WTC11 (cell line): Measurements from ENCODE around the gene DLG5. TPM values are rescaled to one million over a fixed set of nuclear protein-coding genes. Genes with fewer than 3 reads are reported as not detected.

Experiments
- CBFB ChIP-seq: sonication (generic); formaldehyde crosslinking; IDR thresholded peaks from 2 replicates; pipeline ENCODE4 v1.8.1; 2022; ENCODE audit warnings: mild to moderate bottlenecking, low read depth, missing genetic modification reagents
- CREB1 ChIP-seq: sonication (generic); formaldehyde crosslinking; IDR thresholded peaks from 2 replicates; pipeline ENCODE4 v1.8.0; 2023; ENCODE audit warnings: mild to moderate bottlenecking, missing genetic modification reagents
- ESRRA ChIP-seq: sonication (generic); formaldehyde crosslinking; IDR thresholded peaks from 2 replicates; pipeline ENCODE4 v1.8.1; 2022; ENCODE audit warnings: mild to moderate bottlenecking, missing genetic modification reagents, borderline replicate concordance
- HMGA2 ChIP-seq: fragments of 250-450 bp; sonication (Bioruptor Pico); IDR thresholded peaks from 2 replicates; pipeline ENCODE4 v1.4.0; 2021; ENCODE audit warnings: mild to moderate bottlenecking, moderate library complexity
- JUN ChIP-seq: sonication (generic); formaldehyde crosslinking; IDR thresholded peaks from 2 replicates; pipeline ENCODE4 v1.8.0; 2023; ENCODE audit warnings: mild to moderate bottlenecking, missing genetic modification reagents
- MXD4 ChIP-seq: fragments of 250-450 bp; sonication (Bioruptor Pico); IDR thresholded peaks from 2 replicates; pipeline ENCODE4 v1.8.0; 2021; ENCODE audit warnings: mild to moderate bottlenecking, moderate library complexity, borderline replicate concordance
- MYBL2 ChIP-seq: sonication (generic); formaldehyde crosslinking; IDR thresholded peaks from 2 replicates; pipeline ENCODE4 v1.8.1; 2023; ENCODE audit warnings: mild to moderate bottlenecking, moderate library complexity, missing genetic modification reagents
- NFE2L1 ChIP-seq: sonication (generic); formaldehyde crosslinking; IDR thresholded peaks from 2 replicates; pipeline ENCODE4 v1.8.1; 2023; ENCODE audit warnings: missing genetic modification reagents
- NR2C2 ChIP-seq: sonication (generic); formaldehyde crosslinking; IDR thresholded peaks from 2 replicates; pipeline ENCODE4 v1.8.0; 2022; ENCODE audit warnings: mild to moderate bottlenecking, missing genetic modification reagents
- RELA ChIP-seq: sonication (generic); formaldehyde crosslinking; IDR thresholded peaks from 2 replicates; pipeline ENCODE4 v1.8.1; 2022; ENCODE audit warnings: missing genetic modification reagents, mild to moderate bottlenecking, borderline replicate concordance
- SP1 ChIP-seq: sonication (generic); formaldehyde crosslinking; conservative IDR thresholded peaks from 2 replicates; pipeline ENCODE4 v1.8.1; 2022; ENCODE audit warnings: missing genetic modification reagents
- ZBTB21 ChIP-seq: sonication (generic); formaldehyde crosslinking; IDR thresholded peaks from 2 replicates; pipeline ENCODE4 v1.8.1; 2023; ENCODE audit warnings: mild to moderate bottlenecking, missing genetic modification reagents, borderline replicate concordance
- ZNF138 ChIP-seq: sonication (generic); formaldehyde crosslinking; conservative IDR thresholded peaks from 2 replicates; pipeline ENCODE4 v1.8.1; 2022; ENCODE audit warnings: mild to moderate bottlenecking, moderate library complexity, missing genetic modification reagents
- ZNF232 ChIP-seq: sonication (generic); formaldehyde crosslinking; IDR thresholded peaks from 2 replicates; pipeline ENCODE4 v1.8.0; 2022; ENCODE audit warnings: mild to moderate bottlenecking, missing genetic modification reagents
- ZNF416 ChIP-seq: fragments of 250-450 bp; sonication (Bioruptor Pico); IDR thresholded peaks from 2 replicates; pipeline ENCODE4 v1.9.0; 2021; ENCODE audit warnings: mild to moderate bottlenecking, inconsistent platforms
- ZNF423 ChIP-seq: fragments of 250-450 bp; sonication (Bioruptor Pico); IDR thresholded peaks from 2 replicates; pipeline ENCODE4 v2.1.2; 2022; ENCODE audit warnings: mild to moderate bottlenecking, moderate library complexity
- total RNA-seq: library from RNA; stranded (reverse); gene quantifications from 3 replicates; pipeline ENCODE4 v1.2.3, GENCODE V29; 2021
- TF ChIP-seq, protein P1 (sequence below): sonication (generic); formaldehyde crosslinking; IDR thresholded peaks from 2 replicates; pipeline ENCODE4 v1.8.1; 2022; ENCODE audit warnings: mild to moderate bottlenecking, missing genetic modification reagents, moderate library complexity, borderline replicate concordance
- TF ChIP-seq, protein P2 (sequence below): sonication (generic); formaldehyde crosslinking; IDR thresholded peaks from 2 replicates; pipeline ENCODE4 v1.8.0; 2022; ENCODE audit warnings: mild to moderate bottlenecking, missing genetic modification reagents
- TF ChIP-seq, protein P3 (sequence below): fragments of 250-450 bp; sonication (Bioruptor Pico); IDR thresholded peaks from 2 replicates; pipeline ENCODE4 v1.9.0; 2021; ENCODE audit warnings: mild to moderate bottlenecking
- TF ChIP-seq, protein P4 (sequence below): sonication (generic); formaldehyde crosslinking; IDR thresholded peaks from 2 replicates; pipeline ENCODE4 v1.8.0; 2023; ENCODE audit warnings: missing genetic modification reagents, mild to moderate bottlenecking, borderline replicate concordance
- TF ChIP-seq, protein P5 (sequence below): sonication (generic); formaldehyde crosslinking; conservative IDR thresholded peaks from 2 replicates; pipeline ENCODE4 v1.8.1; 2022; ENCODE audit warnings: mild to moderate bottlenecking, missing genetic modification reagents
- TF ChIP-seq, protein P6 (sequence below): fragments of 250-450 bp; sonication (Bioruptor Pico); IDR thresholded peaks from 2 replicates; pipeline ENCODE4 v1.9.0; 2021; ENCODE audit warnings: moderate library complexity, mild to moderate bottlenecking, inconsistent platforms, borderline replicate concordance
- TF ChIP-seq, protein P7 (sequence below): fragments of 250-450 bp; sonication (Bioruptor Pico); IDR thresholded peaks from 2 replicates; pipeline ENCODE4 v1.8.0; 2021; ENCODE audit warnings: mild to moderate bottlenecking
- TF ChIP-seq, protein P8 (sequence below): sonication (generic); formaldehyde crosslinking; IDR thresholded peaks from 2 replicates; pipeline ENCODE4 v1.8.1; 2022; ENCODE audit warnings: mild to moderate bottlenecking, moderate library complexity, missing genetic modification reagents

The DLG5 gene
- total RNA-seq, 1 experiment from 2014 or later: 65.5 TPM

DNA sequence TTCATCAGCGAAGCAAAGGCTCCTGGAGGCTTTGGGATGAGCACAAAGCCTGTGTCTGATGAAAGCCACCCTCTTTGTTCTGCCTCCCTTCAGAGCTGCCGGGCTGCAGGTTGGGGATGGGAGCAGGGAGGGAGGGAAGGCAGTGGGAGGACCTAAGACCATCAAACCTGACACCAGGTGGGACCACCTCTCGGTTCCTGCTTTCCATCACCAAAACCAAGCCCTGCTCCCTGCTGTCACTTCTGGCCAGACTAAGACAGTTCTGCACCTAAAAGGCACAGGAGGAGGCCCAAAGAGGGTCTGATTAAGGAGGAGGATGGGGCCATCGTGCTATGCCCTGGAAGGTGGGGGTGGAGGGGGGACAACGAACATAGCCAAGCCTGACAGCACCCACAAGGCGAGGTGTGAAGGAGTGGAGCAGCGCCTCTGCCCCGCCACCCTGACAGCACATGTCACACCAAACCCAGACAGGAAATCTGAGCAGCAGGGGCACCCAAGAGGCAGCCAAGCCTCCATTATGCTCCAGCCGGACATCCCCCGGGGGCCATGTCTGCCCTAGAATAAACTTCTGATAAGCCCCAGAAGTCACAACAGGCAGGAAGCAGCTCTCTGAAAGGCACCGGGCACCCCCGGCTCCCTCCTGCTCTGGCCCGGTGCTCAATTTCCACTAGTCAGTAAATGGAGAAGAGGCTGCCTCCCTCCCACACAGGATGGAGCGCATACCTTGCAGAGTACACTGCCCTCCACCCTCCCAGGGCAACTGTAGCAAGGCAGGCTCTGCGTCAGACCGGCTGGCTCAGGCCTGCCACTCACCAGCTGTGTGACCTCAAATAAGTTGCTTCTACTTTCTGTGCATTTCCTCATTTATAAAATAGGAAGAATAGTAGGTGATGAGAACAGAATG, 48.9 kb downstream of the DLG5 start (continued):
- TF ChIP-seq, protein P1, sequence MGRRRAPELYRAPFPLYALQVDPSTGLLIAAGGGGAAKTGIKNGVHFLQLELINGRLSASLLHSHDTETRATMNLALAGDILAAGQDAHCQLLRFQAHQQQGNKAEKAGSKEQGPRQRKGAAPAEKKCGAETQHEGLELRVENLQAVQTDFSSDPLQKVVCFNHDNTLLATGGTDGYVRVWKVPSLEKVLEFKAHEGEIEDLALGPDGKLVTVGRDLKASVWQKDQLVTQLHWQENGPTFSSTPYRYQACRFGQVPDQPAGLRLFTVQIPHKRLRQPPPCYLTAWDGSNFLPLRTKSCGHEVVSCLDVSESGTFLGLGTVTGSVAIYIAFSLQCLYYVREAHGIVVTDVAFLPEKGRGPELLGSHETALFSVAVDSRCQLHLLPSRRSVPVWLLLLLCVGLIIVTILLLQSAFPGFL (CRISPR knock-in tag): no peak
- TF ChIP-seq ZBTB21 (CRISPR knock-in tag): peak; percentile 46
- TF ChIP-seq HMGA2: no peak
- TF ChIP-seq NFE2L1 (CRISPR knock-in tag): peak; percentile 61; the same call in 1 of the 2 replicates
- TF ChIP-seq, protein P2, sequence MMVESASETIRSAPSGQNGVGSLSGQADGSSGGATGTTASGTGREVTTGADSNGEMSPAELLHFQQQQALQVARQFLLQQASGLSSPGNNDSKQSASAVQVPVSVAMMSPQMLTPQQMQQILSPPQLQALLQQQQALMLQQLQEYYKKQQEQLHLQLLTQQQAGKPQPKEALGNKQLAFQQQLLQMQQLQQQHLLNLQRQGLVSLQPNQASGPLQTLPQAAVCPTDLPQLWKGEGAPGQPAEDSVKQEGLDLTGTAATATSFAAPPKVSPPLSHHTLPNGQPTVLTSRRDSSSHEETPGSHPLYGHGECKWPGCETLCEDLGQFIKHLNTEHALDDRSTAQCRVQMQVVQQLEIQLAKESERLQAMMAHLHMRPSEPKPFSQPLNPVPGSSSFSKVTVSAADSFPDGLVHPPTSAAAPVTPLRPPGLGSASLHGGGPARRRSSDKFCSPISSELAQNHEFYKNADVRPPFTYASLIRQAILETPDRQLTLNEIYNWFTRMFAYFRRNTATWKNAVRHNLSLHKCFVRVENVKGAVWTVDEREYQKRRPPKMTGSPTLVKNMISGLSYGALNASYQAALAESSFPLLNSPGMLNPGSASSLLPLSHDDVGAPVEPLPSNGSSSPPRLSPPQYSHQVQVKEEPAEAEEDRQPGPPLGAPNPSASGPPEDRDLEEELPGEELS (CRISPR knock-in tag): peak; percentile 93
- TF ChIP-seq RELA: no peak
- TF ChIP-seq, protein P3, sequence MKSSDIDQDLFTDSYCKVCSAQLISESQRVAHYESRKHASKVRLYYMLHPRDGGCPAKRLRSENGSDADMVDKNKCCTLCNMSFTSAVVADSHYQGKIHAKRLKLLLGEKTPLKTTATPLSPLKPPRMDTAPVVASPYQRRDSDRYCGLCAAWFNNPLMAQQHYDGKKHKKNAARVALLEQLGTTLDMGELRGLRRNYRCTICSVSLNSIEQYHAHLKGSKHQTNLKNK: no peak
- no peak for TF ChIP-seq MXD4 (CRISPR knock-in tag)
- TF ChIP-seq, protein P4, sequence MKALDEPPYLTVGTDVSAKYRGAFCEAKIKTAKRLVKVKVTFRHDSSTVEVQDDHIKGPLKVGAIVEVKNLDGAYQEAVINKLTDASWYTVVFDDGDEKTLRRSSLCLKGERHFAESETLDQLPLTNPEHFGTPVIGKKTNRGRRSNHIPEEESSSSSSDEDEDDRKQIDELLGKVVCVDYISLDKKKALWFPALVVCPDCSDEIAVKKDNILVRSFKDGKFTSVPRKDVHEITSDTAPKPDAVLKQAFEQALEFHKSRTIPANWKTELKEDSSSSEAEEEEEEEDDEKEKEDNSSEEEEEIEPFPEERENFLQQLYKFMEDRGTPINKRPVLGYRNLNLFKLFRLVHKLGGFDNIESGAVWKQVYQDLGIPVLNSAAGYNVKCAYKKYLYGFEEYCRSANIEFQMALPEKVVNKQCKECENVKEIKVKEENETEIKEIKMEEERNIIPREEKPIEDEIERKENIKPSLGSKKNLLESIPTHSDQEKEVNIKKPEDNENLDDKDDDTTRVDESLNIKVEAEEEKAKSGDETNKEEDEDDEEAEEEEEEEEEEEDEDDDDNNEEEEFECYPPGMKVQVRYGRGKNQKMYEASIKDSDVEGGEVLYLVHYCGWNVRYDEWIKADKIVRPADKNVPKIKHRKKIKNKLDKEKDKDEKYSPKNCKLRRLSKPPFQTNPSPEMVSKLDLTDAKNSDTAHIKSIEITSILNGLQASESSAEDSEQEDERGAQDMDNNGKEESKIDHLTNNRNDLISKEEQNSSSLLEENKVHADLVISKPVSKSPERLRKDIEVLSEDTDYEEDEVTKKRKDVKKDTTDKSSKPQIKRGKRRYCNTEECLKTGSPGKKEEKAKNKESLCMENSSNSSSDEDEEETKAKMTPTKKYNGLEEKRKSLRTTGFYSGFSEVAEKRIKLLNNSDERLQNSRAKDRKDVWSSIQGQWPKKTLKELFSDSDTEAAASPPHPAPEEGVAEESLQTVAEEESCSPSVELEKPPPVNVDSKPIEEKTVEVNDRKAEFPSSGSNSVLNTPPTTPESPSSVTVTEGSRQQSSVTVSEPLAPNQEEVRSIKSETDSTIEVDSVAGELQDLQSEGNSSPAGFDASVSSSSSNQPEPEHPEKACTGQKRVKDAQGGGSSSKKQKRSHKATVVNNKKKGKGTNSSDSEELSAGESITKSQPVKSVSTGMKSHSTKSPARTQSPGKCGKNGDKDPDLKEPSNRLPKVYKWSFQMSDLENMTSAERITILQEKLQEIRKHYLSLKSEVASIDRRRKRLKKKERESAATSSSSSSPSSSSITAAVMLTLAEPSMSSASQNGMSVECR: no peak
- no peak for TF ChIP-seq ZNF416 (CRISPR knock-in tag)
- TF ChIP-seq ZNF138 (CRISPR knock-in tag): 0 out of 2 replicates have a peak, but pooled peaks have one; percentile 82
- TF ChIP-seq CBFB (CRISPR knock-in tag): 0 out of 2 replicates have a peak, but pooled peaks have one; percentile 15
- TF ChIP-seq SP1 (CRISPR knock-in tag): peak; percentile 47; the same call in 1 of the 2 replicates
- TF ChIP-seq ESRRA (CRISPR knock-in tag): no peak
- peak; percentile 93 for TF ChIP-seq ZNF423 (CRISPR knock-in tag)
- TF ChIP-seq NR2C2: no peak
- no peak for TF ChIP-seq CREB1 (CRISPR knock-in tag)
- TF ChIP-seq, protein P5, sequence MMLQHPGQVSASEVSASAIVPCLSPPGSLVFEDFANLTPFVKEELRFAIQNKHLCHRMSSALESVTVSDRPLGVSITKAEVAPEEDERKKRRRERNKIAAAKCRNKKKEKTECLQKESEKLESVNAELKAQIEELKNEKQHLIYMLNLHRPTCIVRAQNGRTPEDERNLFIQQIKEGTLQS (CRISPR knock-in tag): no peak
- 0 out of 2 replicates have a peak, but pooled peaks have one; percentile 49 for TF ChIP-seq MYBL2 (CRISPR knock-in tag)
- TF ChIP-seq, protein P6, sequence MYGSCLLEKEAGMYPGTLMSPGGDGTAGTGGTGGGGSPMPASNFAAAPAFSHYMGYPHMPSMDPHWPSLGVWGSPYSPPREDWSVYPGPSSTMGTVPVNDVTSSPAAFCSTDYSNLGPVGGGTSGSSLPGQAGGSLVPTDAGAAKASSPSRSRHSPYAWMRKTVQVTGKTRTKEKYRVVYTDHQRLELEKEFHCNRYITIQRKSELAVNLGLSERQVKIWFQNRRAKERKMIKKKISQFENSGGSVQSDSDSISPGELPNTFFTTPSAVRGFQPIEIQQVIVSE (CRISPR knock-in tag): no peak
- no peak for TF ChIP-seq JUN (CRISPR knock-in tag)
- TF ChIP-seq, protein P7, sequence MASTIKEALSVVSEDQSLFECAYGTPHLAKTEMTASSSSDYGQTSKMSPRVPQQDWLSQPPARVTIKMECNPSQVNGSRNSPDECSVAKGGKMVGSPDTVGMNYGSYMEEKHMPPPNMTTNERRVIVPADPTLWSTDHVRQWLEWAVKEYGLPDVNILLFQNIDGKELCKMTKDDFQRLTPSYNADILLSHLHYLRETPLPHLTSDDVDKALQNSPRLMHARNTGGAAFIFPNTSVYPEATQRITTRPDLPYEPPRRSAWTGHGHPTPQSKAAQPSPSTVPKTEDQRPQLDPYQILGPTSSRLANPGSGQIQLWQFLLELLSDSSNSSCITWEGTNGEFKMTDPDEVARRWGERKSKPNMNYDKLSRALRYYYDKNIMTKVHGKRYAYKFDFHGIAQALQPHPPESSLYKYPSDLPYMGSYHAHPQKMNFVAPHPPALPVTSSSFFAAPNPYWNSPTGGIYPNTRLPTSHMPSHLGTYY: no peak
- no peak; the same call in 1 of the 2 replicates for TF ChIP-seq ZNF232 (CRISPR knock-in tag)
- TF ChIP-seq, protein P8, sequence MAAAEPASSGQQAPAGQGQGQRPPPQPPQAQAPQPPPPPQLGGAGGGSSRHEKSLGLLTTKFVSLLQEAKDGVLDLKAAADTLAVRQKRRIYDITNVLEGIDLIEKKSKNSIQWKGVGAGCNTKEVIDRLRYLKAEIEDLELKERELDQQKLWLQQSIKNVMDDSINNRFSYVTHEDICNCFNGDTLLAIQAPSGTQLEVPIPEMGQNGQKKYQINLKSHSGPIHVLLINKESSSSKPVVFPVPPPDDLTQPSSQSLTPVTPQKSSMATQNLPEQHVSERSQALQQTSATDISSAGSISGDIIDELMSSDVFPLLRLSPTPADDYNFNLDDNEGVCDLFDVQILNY (CRISPR knock-in tag): no peak
